Activated CD8-positive, alpha-beta memory T cell treated with anti-CD3 and anti-CD28 coated beads for 1 hour (primary cell): ENCODE results near the gene FAM163B.
A peak's percentile ranks its signal among the peaks of the same experiment; 100 is the strongest.

Experiments
- DNase-seq, 2 donors: peaks; one replicate each; pipeline ENCODE4 v3.0.0-alpha.2; 2020; ENCODE audit warnings: low read depth in 1 of 2; ENCODE audit errors: extremely low read depth in 1 of 2

Gene FAM163B

GRCh38 chr9:133616643-133617405 lies 7.6 kb upstream of the FAM163B start:
- DNase-seq: no peak

- DNase-seq: no peak
These were observed 6.5 kb upstream of the FAM163B start for GRCh38 chr9:133615606-133616188.

GRCh38 chr9:133615186-133615585 lies 6.0 kb upstream of the FAM163B start:
- no peak for DNase-seq

GRCh38 chr9:133614678-133615077 lies 5.5 kb upstream of the FAM163B start:
- DNase-seq: no peak

- no peak for DNase-seq
These were observed 4.9 kb upstream of the FAM163B start for GRCh38 chr9:133614056-133614455.

- DNase-seq: no peak
These were observed 4.2 kb upstream of the FAM163B start for GRCh38 chr9:133613432-133613831.

- no peak for DNase-seq
These were observed 3.6 kb upstream of the FAM163B start for GRCh38 chr9:133612816-133613215.

- no peak for DNase-seq
These were observed 2.9 kb upstream of the FAM163B start for GRCh38 chr9:133612051-133612450.

- no peak for DNase-seq
These were observed 1.7 kb upstream of the FAM163B start for GRCh38 chr9:133610845-133611244.

- DNase-seq: no peak
These were observed 300 bp downstream of the FAM163B start for GRCh38 chr9:133608889-133609288.

GRCh38 chr9:133608382-133608781 lies 807 bp downstream of the FAM163B start:
- DNase-seq: no peak

- no peak for DNase-seq
These were observed 1.2 kb downstream of the FAM163B start for GRCh38 chr9:133607976-133608375.

GRCh38 chr9:133607381-133607780 lies 1.8 kb downstream of the FAM163B start:
- no peak for DNase-seq

GRCh38 chr9:133606708-133607025 lies 2.5 kb downstream of the FAM163B start:
- no peak for DNase-seq

GRCh38 chr9:133605856-133606707 lies 3.1 kb downstream of the FAM163B start:
- DNase-seq: no peak

- no peak for DNase-seq
These were observed 3.7 kb downstream of the FAM163B start for GRCh38 chr9:133605446-133605845.

GRCh38 chr9:133604856-133605255 lies 4.3 kb downstream of the FAM163B start:
- no peak for DNase-seq

- peak in 1 of 2 donors; percentile 39 for DNase-seq
These were observed 5.0 kb downstream of the FAM163B start for GRCh38 chr9:133604214-133604613.

GRCh38 chr9:133603135-133603927 lies 5.9 kb downstream of the FAM163B start:
- no peak for DNase-seq

- DNase-seq: no peak
These were observed 6.9 kb downstream of the FAM163B start for GRCh38 chr9:133602277-133602676.

GRCh38 chr9:133601746-133602145 lies 7.4 kb downstream of the FAM163B start:
- DNase-seq: no peak
